Measurements from ENCODE around the gene LIN37.
"Not testable (repeated sequence)": the region's sequence is repeated elsewhere in the genome, so short reads cannot be mapped to it uniquely, and the experiment has no call there.

Gene LIN37

DNA sequence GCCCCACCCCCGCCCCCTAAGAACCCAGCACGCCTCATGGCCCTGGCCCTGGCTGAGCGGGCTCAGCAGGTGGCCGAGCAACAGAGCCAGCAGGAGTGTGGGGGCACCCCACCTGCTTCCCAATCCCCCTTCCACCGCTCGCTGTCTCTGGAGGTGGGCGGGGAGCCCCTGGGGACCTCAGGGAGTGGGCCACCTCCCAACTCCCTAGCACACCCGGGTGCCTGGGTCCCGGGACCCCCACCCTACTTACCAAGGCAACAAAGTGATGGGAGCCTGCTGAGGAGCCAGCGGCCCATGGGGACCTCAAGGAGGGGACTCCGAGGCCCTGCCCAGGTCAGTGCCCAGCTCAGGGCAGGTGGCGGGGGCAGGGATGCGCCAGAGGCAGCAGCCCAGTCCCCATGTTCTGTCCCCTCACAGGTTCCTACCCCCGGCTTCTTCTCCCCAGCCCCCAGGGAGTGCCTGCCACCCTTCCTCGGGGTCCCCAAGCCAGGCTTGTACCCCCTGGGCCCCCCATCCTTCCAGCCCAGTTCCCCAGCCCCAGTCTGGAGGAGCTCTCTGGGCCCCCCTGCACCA lies 38.9 kb downstream of the LIN37 start:
- DNase-seq (ENCODE audit: low read depth in 3 of 3, low spot score in 1 of 3), result no peak

DNA sequence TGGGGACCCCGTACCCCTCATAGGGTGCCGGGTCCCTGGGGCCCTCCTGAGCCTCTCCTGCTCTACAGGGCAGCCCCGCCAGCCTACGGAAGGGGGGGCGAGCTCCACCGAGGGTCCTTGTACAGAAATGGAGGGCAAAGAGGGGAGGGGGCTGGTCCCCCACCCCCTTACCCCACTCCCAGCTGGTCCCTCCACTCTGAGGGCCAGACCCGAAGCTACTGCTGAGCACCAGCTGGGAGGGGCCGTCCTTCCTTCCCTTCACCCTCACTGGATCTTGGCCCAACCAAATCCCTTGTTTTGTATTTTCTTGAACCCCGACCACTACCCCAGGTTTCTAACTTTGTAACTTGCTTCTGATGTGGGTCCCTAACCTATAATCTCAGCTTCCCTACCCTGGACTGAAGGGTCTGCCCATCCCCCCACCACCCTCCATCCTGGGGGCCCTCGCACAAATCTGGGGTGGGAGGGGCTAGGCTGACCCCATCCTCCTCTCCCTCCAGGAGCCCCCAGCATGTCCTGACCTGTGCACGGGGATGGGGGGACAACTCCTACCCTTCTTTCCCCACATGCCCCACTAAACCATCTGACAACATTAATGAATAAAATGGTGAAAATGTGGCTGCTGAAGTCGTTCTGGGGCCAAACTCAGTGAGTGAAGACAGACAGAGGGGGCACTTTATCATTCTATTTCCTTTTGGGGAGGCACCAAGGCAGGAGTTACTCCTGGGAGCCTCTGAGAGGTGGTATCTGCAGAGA lies 40.0 kb downstream of the LIN37 start:
- DNase-seq (ENCODE audit: low read depth in 3 of 3, low spot score in 1 of 3), result no peak

DNA sequence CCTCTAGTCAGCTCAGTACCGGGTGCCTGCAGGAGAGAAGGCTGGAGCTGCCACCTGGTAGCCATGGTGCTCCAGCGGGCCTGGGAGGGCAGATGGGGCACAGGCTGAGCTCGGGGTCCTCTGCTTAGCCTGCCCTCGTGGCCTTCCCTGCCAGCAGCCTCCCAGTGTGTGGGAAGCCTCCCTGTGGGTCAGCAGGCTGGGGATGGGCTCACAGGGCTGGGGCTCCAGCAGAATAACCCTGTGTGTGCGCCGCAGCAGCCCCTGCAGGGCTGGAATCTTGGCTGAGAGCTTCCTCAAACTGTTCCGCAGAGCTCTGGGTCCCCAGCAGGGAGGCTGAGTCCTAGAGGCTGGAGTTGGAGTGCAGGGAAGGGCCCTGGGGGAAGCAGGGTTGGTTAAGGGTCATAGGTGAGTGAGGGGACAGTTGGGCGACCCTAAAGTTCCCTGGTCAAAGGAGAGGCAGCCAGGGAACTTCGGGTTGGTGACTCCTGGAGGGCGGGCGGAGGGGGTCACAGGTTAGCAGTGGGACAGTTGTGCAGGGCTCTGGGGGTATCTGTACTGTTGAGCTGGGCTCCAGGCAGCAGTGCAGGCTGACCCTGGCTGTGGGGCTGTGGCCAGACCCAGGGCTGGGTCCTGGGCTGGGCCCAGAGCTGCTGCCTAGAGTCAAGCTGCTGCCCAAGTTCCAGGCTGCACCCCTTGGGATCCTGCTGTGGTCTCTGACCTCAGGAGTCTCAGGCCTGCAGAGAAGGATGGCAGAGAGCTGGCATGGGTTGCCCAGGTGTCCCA lies 41.0 kb downstream of the LIN37 start:
- no peak for DNase-seq (ENCODE audit: low read depth in 3 of 3, low spot score in 1 of 3)

- no peak for DNase-seq (ENCODE audit: low read depth in 3 of 3, low spot score in 1 of 3)
Observed at GRCh38 chr19:35789978-35790944, 41.9 kb downstream of the LIN37 start.

DNA sequence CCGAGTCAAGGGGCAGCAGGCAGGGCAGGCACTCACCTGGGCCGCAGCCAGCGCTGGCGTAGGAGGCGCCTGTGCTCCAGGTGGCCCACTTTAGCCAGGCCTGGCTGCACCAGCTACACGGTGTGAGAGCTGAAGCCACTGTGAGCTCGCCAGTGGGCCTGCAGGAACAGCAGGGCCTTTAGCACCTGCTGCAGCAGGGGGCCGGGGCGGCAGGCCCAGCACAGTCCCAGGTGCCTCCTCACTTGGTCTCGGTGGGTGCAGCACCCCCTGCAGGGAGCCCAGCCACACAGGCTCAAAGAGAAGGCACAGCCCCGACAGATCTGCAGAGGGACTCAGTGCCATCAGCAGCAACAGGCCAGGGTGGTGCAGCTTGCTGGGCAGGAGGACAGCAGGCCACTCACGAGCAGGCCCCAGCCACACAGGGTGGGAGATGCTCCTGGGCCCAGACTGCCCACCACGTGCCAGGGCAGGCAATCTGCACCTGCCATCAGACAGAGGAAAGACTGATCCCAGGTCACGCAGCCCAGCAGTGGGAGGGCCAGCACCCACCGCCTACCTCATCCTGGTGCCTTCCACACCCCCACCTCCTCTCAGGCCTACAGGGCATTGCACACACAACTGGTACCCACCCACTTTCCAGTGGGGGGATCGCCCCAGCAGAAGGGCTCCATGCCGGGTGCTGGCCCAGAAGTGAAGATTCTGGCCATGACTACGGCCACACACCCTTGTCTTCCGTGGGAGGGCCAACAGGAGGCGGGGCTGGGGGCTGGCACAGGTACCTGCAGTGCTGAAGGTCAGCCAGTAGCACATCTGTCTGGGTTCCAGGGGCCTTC lies 42.8 kb downstream of the LIN37 start:
- DNase-seq (ENCODE audit: low read depth in 3 of 3, low spot score in 1 of 3), result no peak

- DNase-seq (ENCODE audit: low read depth in 3 of 3, low spot score in 1 of 3), result no peak
Observed at GRCh38 chr19:35791814-35792279, 43.5 kb downstream of the LIN37 start.

GRCh38 chr19:35792312-35792711 lies 43.9 kb downstream of the LIN37 start:
- DNase-seq (ENCODE audit: low read depth in 3 of 3, low spot score in 1 of 3), result no peak

- no peak for DNase-seq (ENCODE audit: low read depth in 3 of 3, low spot score in 1 of 3)
Observed at GRCh38 chr19:35792888-35793287, 44.5 kb downstream of the LIN37 start.

GRCh38 chr19:35793381-35794165 lies 45.2 kb downstream of the LIN37 start:
- DNase-seq (ENCODE audit: low read depth in 3 of 3, low spot score in 1 of 3), result no peak

GRCh38 chr19:35795564-35795963 lies 47.2 kb downstream of the LIN37 start:
- DNase-seq (ENCODE audit: low read depth in 3 of 3, low spot score in 1 of 3), result not testable (repeated sequence)

DNA sequence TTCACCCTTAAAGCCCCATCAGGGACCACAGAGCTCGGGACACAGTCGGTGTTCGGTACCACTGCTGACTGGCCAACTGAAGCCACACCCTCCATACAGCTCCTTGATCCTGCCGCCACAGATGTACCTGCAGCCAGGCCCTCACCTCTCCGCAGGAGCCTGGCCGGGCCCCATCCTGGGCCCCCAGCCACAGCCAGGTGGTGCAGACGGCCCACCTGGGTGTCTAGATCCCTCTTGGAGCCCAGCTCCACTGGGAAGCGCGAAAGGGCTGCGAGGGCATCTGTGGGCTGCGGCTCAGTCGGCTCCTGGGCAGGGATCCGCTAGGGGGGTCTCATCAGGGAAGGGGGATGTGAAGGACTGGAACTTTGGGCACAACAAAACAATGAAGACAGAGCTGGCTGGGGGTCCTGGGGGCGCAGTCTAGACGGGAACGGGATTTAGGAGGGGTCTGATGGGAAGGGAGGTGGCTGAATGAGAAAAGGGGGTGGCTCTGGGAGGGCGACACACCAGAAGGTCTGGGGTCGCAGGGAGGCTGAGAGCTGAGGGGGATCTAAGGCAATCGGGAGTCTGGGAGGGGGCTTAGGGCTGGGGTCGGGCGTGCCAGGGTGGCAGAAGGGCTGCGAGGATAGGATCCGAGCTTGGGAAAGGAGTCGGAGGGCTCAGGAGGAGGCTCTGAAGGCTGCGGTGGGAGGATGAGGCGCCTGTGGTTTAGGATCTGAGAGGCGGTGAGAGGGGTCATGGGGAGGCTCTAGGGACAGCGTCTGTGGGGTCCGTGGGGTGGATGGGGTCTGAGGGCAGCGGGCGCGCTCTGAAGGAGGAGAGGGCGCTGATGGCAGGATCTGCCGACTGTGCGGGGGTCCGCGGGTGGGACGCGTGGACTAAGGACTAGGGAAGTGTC lies 48.5 kb downstream of the LIN37 start:
- DNase-seq (ENCODE audit: low read depth in 3 of 3, low spot score in 1 of 3), result no peak

GRCh38 chr19:35797663-35798062 lies 49.3 kb downstream of the LIN37 start:
- no peak for DNase-seq (ENCODE audit: low read depth in 3 of 3, low spot score in 1 of 3)

DNA sequence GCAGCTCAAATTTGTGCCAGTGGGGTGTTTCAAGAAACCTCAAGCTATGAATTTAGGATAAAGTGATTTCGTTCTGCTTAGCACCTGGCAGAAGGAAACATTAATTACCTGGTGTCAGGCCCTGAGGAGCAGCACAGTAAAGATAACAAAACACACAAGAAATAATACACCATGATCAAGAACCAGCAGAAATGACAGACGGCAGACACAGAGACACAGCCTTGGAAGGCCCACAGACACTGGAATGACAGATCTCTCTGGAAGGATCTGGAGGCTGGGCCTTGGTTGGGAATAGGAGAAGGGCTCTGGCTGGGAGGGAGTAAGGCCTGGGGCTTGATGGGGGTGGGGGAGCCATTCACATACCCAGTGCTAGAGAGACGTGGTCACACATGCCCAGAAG lies 53.5 kb downstream of the LIN37 start:
- no peak for DNase-seq (ENCODE audit: low read depth in 3 of 3, low spot score in 1 of 3)

All from stimulated activated CD4-positive, alpha-beta T cell treated with anti-CD3 and anti-CD28 coated beads, TNF-alpha, amount 100 ng/mL, for 1 hour (primary cell).